Memory B cell (primary cell): ENCODE results near the gene ITGBL1.

Experiments used
- ATAC-seq: fragments of 150-1000 bp; cut with Tn5 transposase; 2 replicates; pipeline ENCODE4 v1.10.0; 2021; ENCODE audit warnings: low read depth, mild to moderate bottlenecking, moderate library complexity
- DNase-seq, 2 donors: peaks; one replicate each; pipeline ENCODE4 v3.0.0; 2022; ENCODE audit warnings: low spot score in 2 of 2
- H3K27ac Mint-ChIP-seq: one replicate; pipeline ENCODE4 v1.8.0; 2022; ENCODE audit warnings: mild to moderate bottlenecking, moderate library complexity, mixed read lengths
- H3K27me3 Mint-ChIP-seq: one replicate; pipeline ENCODE4 v1.8.0; 2022; ENCODE audit warnings: mixed read lengths
- H3K36me3 Mint-ChIP-seq: one replicate; pipeline ENCODE4 v1.8.0; 2022; ENCODE audit warnings: mild to moderate bottlenecking, mixed read lengths
- H3K4me1 Mint-ChIP-seq: one replicate; pipeline ENCODE4 v1.8.0; 2022; ENCODE audit warnings: mixed read lengths
- H3K4me3 Mint-ChIP-seq: one replicate; pipeline ENCODE4 v1.8.0; 2022; ENCODE audit warnings: mild to moderate bottlenecking, moderate library complexity, mixed read lengths
- H3K9me3 Mint-ChIP-seq: one replicate; pipeline ENCODE4 v1.8.0; 2022; ENCODE audit warnings: mixed read lengths

Gene ITGBL1

DNA sequence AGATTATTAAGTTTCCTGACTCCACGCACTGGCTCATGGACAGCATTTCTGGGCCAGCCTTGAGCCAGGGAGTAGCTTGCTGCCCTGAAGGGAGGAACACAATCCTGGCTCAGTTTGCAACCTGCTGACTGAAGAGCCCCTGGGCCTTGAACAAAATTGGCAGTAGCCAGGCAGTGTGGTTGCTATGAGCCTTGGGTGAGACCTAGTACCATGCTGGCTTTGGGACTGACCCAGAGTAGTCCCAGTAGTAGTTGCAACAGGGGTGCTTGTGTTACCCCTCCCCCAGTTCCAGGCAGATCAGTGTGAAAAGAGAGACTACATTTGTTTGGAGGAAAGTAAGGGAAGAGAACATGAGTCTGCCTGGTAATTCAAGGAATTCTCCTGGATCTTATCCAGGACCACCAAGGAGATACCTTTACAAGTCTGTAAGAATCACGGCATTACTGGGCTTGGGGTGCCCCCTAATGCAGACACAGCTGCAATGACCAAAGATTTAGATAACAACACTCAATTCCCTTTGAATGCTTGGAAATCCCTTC, 22.0 kb downstream of the ITGBL1 start:
- H3K9me3 Mint-ChIP-seq: peaks cover 4% of the 10 kb centered on the region
- DNase-seq (no peak), ATAC-seq (no peak)
- H3K27ac Mint-ChIP-seq: no peak overlapping the region
- no peaks in the 10 kb centered on the region for H3K36me3 Mint-ChIP-seq
- H3K4me1 Mint-ChIP-seq: no peaks in the 10 kb centered on the region
- H3K4me3 Mint-ChIP-seq: no peak overlapping the region
- peaks cover 5% of the 10 kb centered on the region for H3K27me3 Mint-ChIP-seq

- no peaks in the 10 kb centered on the region for H3K36me3 Mint-ChIP-seq
- H3K4me1 Mint-ChIP-seq: no peaks in the 10 kb centered on the region
- DNase-seq: no peak
- no peak for ATAC-seq
- no peak overlapping the region for H3K4me3 Mint-ChIP-seq
- peaks cover 5% of the 10 kb centered on the region for H3K27me3 Mint-ChIP-seq
- no peak overlapping the region for H3K27ac Mint-ChIP-seq
- H3K9me3 Mint-ChIP-seq: peaks cover 4% of the 10 kb centered on the region
These were observed 23.1 kb downstream of the ITGBL1 start for GRCh38 chr13:101475536-101475935.

- no peak overlapping the region for H3K4me3 Mint-ChIP-seq
- H3K9me3 Mint-ChIP-seq: peaks cover 5% of the 10 kb centered on the region
- no peak for ATAC-seq
These were observed 28.9 kb downstream of the ITGBL1 start for GRCh38 chr13:101481421-101481820.

GRCh38 chr13:101486708-101487437, 34.4 kb downstream of the ITGBL1 start:
- H3K27ac Mint-ChIP-seq: no peak overlapping the region
- DNase-seq (no peak), ATAC-seq (no peak)
- H3K27me3 Mint-ChIP-seq: peaks cover 1% of the 10 kb centered on the region
- no peaks in the 10 kb centered on the region for H3K9me3 Mint-ChIP-seq
- no peak overlapping the region for H3K4me3 Mint-ChIP-seq
- H3K4me1 Mint-ChIP-seq: no peaks in the 10 kb centered on the region
- H3K36me3 Mint-ChIP-seq: no peaks in the 10 kb centered on the region

More at GRCh38 chr13:101481421-101481820, 28.9 kb downstream of the ITGBL1 start:
- Mint-ChIP-seq H3K27me3 (peaks cover 1% of the 10 kb centered on the region), H3K4me1 (no peaks in the 10 kb centered on the region), H3K36me3 (no peaks in the 10 kb centered on the region), H3K27ac (no peak overlapping the region)
- DNase-seq: no peak

GRCh38 chr13:101487438-101487830, 35.0 kb downstream of the ITGBL1 start:
- peaks cover 1% of the 10 kb centered on the region for H3K27me3 Mint-ChIP-seq
- H3K4me3 Mint-ChIP-seq: no peak overlapping the region

GRCh38 chr13:101488734-101489133, 36.3 kb downstream of the ITGBL1 start:
- ATAC-seq (no peak), DNase-seq (no peak)
- no peaks in the 10 kb centered on the region for H3K27me3 Mint-ChIP-seq
- no peak overlapping the region for H3K4me3 Mint-ChIP-seq
- no peaks in the 10 kb centered on the region for H3K36me3 Mint-ChIP-seq
- H3K27ac Mint-ChIP-seq: no peak overlapping the region
- H3K9me3 Mint-ChIP-seq: no peaks in the 10 kb centered on the region
- no peaks in the 10 kb centered on the region for H3K4me1 Mint-ChIP-seq

More at GRCh38 chr13:101487438-101487830, 35.0 kb downstream of the ITGBL1 start:
- DNase-seq (no peak), ATAC-seq (no peak)
- no peak overlapping the region for H3K27ac Mint-ChIP-seq
- H3K9me3 Mint-ChIP-seq: no peaks in the 10 kb centered on the region
- no peaks in the 10 kb centered on the region for H3K36me3 Mint-ChIP-seq
- no peaks in the 10 kb centered on the region for H3K4me1 Mint-ChIP-seq

DNA sequence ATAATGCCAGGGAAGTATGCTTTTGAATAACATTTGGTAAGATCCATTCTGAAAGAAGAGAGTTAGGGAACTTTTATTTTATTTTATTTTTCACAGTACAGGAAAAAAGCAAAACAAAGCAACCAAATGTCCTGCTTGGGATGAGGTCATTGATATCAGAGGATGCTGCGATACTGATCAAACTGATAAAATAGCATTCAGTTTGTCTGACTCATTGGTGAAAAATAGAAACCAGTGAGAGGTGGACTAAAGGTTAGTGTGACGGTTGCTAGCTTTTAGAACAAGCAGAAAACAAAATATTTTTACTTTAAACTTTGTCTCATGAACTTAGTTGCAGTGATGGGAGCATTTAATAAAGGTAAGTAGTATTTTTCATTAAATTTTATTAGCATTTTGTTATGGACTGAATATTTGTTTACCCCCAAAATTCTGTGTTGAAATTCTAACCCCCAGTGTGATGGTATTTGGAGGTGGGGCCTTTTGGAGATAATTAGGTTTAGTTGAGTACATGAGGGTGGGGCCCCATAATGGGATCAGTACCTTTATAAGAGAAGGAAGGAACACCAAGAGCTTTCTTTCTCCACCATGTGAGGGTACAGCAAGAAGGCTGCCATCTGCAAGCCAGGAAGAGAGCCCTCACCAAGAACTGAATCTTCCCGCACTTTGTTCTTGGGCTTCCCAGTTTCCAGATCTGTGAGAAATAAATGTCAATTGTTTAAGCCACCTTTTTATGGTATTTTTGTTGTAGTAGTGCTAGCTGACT, 37.3 kb downstream of the ITGBL1 start:
- no peak for ATAC-seq
- no peak for DNase-seq
- Mint-ChIP-seq H3K27ac (no peak overlapping the region), H3K4me1 (no peaks in the 10 kb centered on the region), H3K27me3 (no peaks in the 10 kb centered on the region), H3K4me3 (no peak overlapping the region), H3K9me3 (no peaks in the 10 kb centered on the region), H3K36me3 (no peaks in the 10 kb centered on the region)

GRCh38 chr13:101490406-101491015, 38.0 kb downstream of the ITGBL1 start:
- Mint-ChIP-seq H3K4me1 (no peaks in the 10 kb centered on the region), H3K9me3 (no peaks in the 10 kb centered on the region), H3K4me3 (no peak overlapping the region), H3K36me3 (no peaks in the 10 kb centered on the region), H3K27me3 (no peaks in the 10 kb centered on the region), H3K27ac (no peak overlapping the region)
- no peak for DNase-seq
- no peak for ATAC-seq

GRCh38 chr13:101492251-101492910, 39.9 kb downstream of the ITGBL1 start:
- Mint-ChIP-seq H3K9me3 (no peaks in the 10 kb centered on the region), H3K4me3 (no peak overlapping the region), H3K27me3 (no peaks in the 10 kb centered on the region), H3K4me1 (no peaks in the 10 kb centered on the region), H3K36me3 (no peaks in the 10 kb centered on the region), H3K27ac (no peak overlapping the region)
- no peak for ATAC-seq
- no peak for DNase-seq

- Mint-ChIP-seq H3K27ac (no peak overlapping the region), H3K36me3 (no peaks in the 10 kb centered on the region), H3K4me1 (no peaks in the 10 kb centered on the region), H3K4me3 (no peak overlapping the region), H3K9me3 (no peaks in the 10 kb centered on the region), H3K27me3 (no peaks in the 10 kb centered on the region)
- no peak for ATAC-seq
- no peak for DNase-seq
These were observed 41.1 kb downstream of the ITGBL1 start for GRCh38 chr13:101493541-101493940.

GRCh38 chr13:101499406-101499805, 46.9 kb downstream of the ITGBL1 start:
- H3K4me3 Mint-ChIP-seq: no peak overlapping the region
- H3K9me3 Mint-ChIP-seq: no peaks in the 10 kb centered on the region
- peaks cover 1% of the 10 kb centered on the region for H3K27me3 Mint-ChIP-seq
- DNase-seq (no peak), ATAC-seq (no peak)
- no peak overlapping the region for H3K27ac Mint-ChIP-seq
- H3K4me1 Mint-ChIP-seq: no peaks in the 10 kb centered on the region
- no peaks in the 10 kb centered on the region for H3K36me3 Mint-ChIP-seq

- H3K36me3 Mint-ChIP-seq: no peaks in the 10 kb centered on the region
- DNase-seq: no peak
- H3K4me3 Mint-ChIP-seq: no peak overlapping the region
- no peak for ATAC-seq
- H3K4me1 Mint-ChIP-seq: no peaks in the 10 kb centered on the region
- H3K27ac Mint-ChIP-seq: no peak overlapping the region
- no peaks in the 10 kb centered on the region for H3K9me3 Mint-ChIP-seq
- peaks cover 4% of the 10 kb centered on the region for H3K27me3 Mint-ChIP-seq
These were observed 50.1 kb downstream of the ITGBL1 start for GRCh38 chr13:101502618-101503017.

DNA sequence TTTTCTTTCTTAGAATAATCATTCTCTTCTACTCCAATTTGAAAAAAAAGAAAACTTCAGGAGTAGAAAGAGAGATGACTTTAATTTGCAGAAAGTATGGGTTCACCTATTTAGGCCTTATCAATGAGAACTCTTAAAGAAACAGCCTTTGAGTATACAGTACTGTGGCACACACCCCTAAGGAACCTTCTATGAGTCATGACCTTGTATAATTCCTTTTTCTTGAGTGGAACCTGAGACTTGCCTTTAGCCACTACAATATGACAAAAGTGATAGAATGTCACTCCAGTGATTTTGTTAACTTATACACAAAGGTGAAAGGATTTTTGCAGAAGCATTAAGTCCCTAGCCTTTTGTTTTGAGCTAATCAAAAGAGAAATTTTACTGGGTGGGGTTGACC, 58.7 kb downstream of the ITGBL1 start:
- H3K27ac Mint-ChIP-seq: no peak overlapping the region

GRCh38 chr13:101511766-101512165, 59.3 kb downstream of the ITGBL1 start:
- Mint-ChIP-seq H3K4me1 (no peaks in the 10 kb centered on the region), H3K36me3 (no peaks in the 10 kb centered on the region)
- no peak for ATAC-seq

More for the DNA sequence above, 58.7 kb downstream of the ITGBL1 start:
- Mint-ChIP-seq H3K9me3 (peaks cover 4% of the 10 kb centered on the region), H3K4me3 (no peak overlapping the region), H3K4me1 (no peaks in the 10 kb centered on the region), H3K36me3 (no peaks in the 10 kb centered on the region), H3K27me3 (peaks cover 8% of the 10 kb centered on the region)
- ATAC-seq (no peak), DNase-seq (no peak)

More at GRCh38 chr13:101511766-101512165, 59.3 kb downstream of the ITGBL1 start:
- Mint-ChIP-seq H3K9me3 (peaks cover 4% of the 10 kb centered on the region), H3K27ac (no peak overlapping the region), H3K27me3 (peaks cover 6% of the 10 kb centered on the region), H3K4me3 (no peak overlapping the region)
- no peak for DNase-seq
